Hepatocyte (in vitro differentiated cells): ENCODE data around the gene CHST15. TPM values are rescaled to one million over a fixed set of nuclear protein-coding genes. Genes with fewer than 3 reads are reported as not detected.
"Not testable (repeated sequence)": the region's sequence is repeated elsewhere in the genome, so short reads cannot be mapped to it uniquely, and the experiment has no call there.

Source experiments
- DNase-seq: peaks from one replicate; pipeline ENCODE4 v3.0.0-alpha.2; 2016; ENCODE audit warnings: low spot score
- H2AFZ ChIP-seq: fragments of 200-600 bp; sonication (generic); 2 replicates; pipeline ENCODE4 v1.6.0; 2016; ENCODE audit warnings: antibody characterized with exemption, mild to moderate bottlenecking
- H3K27ac ChIP-seq: fragments of 200-600 bp; sonication (generic); 2 replicates; pipeline ENCODE4 v1.5.1; 2016; ENCODE audit warnings: mild to moderate bottlenecking
- H3K27me3 ChIP-seq: fragments of 200-600 bp; sonication (generic); 2 replicates; pipeline ENCODE4 v1.6.1; 2016
- H3K36me3 ChIP-seq: fragments of 200-600 bp; sonication (generic); replicated peaks from 2 replicates; pipeline ENCODE4 v1.5.1; 2016; ENCODE audit warnings: low read depth; ENCODE audit not compliant: insufficient read depth
- H3K4me1 ChIP-seq: fragments of 200-600 bp; sonication (generic); 2 replicates; pipeline ENCODE4 v1.5.1; 2016; ENCODE audit warnings: mild to moderate bottlenecking, moderate library complexity; ENCODE audit not compliant: insufficient read depth
- H3K4me2 ChIP-seq: fragments of 200-600 bp; sonication (generic); 2 replicates; pipeline ENCODE4 v1.6.0; 2016
- H3K4me3 ChIP-seq: fragments of 200-600 bp; sonication (generic); 2 replicates; pipeline ENCODE4 v1.5.1; 2016; ENCODE audit warnings: mild to moderate bottlenecking
- H3K79me2 ChIP-seq: fragments of 200-600 bp; sonication (generic); 2 replicates; pipeline ENCODE4 v1.6.0; 2017; ENCODE audit warnings: mild to moderate bottlenecking
- H3K9me2 ChIP-seq: fragments of 200-600 bp; sonication (generic); replicated peaks from 2 replicates; pipeline ENCODE4 v1.6.0; 2017; ENCODE audit warnings: mild to moderate bottlenecking; ENCODE audit not compliant: insufficient read depth
- H3K9me3 ChIP-seq: fragments of 200-600 bp; sonication (generic); 2 replicates; pipeline ENCODE4 v1.5.1; 2016; ENCODE audit warnings: low read depth, mild to moderate bottlenecking
- H4K20me1 ChIP-seq: fragments of 200-600 bp; sonication (generic); 2 replicates; pipeline ENCODE4 v1.6.0; 2016; ENCODE audit warnings: mild to moderate bottlenecking; ENCODE audit not compliant: insufficient read depth, poor library complexity, severe bottlenecking
- EZH2 ChIP-seq: fragments of 200-600 bp; sonication (generic); IDR thresholded peaks from 2 replicates; pipeline ENCODE4 v1.6.1; 2016; ENCODE audit warnings: antibody characterized with exemption, mild to moderate bottlenecking, borderline replicate concordance
- EZH2phosphoT487 ChIP-seq: fragments of 200-600 bp; sonication (generic); IDR thresholded peaks from one replicate; pipeline ENCODE4 v1.6.1; 2018; ENCODE audit warnings: antibody characterized with exemption, mild to moderate bottlenecking, low read depth, moderate library complexity; ENCODE audit not compliant: unreplicated experiment, severe bottlenecking
- WGBS: methylation state at CpG from one replicate; pipeline ENCODE4 v1.1.6; 2016; ENCODE audit warnings: low lambda C conversion rate; ENCODE audit errors: missing lambda C conversion rate; 5-methylcytosine and 5-hydroxymethylcytosine counted together
- polyA plus RNA-seq: library from polyadenylated mRNA; unstranded; fragments of >200 nt; fragmentation: Nextera tagmentation; extraction: Ambion mirVana; gene quantifications from 2 replicates; pipeline ENCODE4 v1.2.1, GENCODE V29; 2016
- total RNA-seq: library from RNA; depleted of rRNA; stranded (reverse); fragments of >200 nt; gene quantifications from 2 replicates; pipeline ENCODE4 v1.2.3, GENCODE V29; 2014
- TF ChIP-seq, protein P1 (sequence below): fragments of 200-600 bp; sonication (generic); IDR thresholded peaks from 2 replicates; pipeline ENCODE4 v1.5.1; 2016; ENCODE audit warnings: antibody characterized with exemption, mild to moderate bottlenecking; ENCODE audit not compliant: poor library complexity

Gene CHST15
- total and polyA plus RNA-seq, 2 experiments from 2014 or later: 3.9 to 4.5 TPM

DNA sequence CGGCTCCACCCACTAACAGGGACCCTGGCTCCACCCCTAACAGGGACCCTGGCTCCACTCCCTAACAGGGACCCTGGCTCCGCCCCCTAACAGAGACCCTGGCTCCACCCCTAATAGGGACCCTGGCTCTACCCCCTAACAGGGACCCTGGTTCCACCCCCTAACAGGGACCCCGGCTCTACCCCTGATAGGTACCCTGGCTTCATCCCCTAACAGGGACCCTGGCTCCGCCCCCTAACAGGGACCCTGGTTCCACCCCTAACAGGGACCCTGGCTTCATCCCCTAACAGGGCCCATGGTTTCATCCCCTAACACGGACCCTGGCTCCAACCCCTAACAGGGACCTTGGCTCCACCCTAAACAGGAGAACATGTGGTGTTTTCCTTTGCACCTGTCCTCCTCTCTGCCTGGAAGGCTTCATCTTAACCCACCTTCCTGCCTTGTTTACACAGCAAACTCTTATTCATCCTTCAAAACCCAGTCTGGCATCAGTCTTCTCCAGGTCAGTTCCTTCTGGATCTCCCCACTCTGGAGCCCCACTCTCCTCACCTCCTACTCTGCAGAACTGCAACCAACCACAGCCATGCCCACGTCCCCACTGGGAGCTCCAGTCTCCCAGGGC is 58.0 kb downstream of the CHST15 start:
- H3K79me2 ChIP-seq: no peaks in the 10 kb centered on the region
- H3K36me3 ChIP-seq: no peaks in the 10 kb centered on the region
- no peak for DNase-seq
- H3K27me3 ChIP-seq: no peaks in the 10 kb centered on the region
- no peak overlapping the region for H3K27ac ChIP-seq
- peaks cover 4% of the 10 kb centered on the region for H3K4me1 ChIP-seq
- no peak overlapping the region for H3K4me3 ChIP-seq
- TF ChIP-seq EZH2 (no peak), EZH2phosphoT487 (no peak)
- TF ChIP-seq, protein P1, sequence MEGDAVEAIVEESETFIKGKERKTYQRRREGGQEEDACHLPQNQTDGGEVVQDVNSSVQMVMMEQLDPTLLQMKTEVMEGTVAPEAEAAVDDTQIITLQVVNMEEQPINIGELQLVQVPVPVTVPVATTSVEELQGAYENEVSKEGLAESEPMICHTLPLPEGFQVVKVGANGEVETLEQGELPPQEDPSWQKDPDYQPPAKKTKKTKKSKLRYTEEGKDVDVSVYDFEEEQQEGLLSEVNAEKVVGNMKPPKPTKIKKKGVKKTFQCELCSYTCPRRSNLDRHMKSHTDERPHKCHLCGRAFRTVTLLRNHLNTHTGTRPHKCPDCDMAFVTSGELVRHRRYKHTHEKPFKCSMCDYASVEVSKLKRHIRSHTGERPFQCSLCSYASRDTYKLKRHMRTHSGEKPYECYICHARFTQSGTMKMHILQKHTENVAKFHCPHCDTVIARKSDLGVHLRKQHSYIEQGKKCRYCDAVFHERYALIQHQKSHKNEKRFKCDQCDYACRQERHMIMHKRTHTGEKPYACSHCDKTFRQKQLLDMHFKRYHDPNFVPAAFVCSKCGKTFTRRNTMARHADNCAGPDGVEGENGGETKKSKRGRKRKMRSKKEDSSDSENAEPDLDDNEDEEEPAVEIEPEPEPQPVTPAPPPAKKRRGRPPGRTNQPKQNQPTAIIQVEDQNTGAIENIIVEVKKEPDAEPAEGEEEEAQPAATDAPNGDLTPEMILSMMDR: no peak
- 87% methylated on average over 6 of the region's 6 CpGs for WGBS
- no peaks in the 10 kb centered on the region for H3K9me3 ChIP-seq
- H2AFZ ChIP-seq: no peak overlapping the region
- H3K4me2 ChIP-seq: no peak overlapping the region
- no peaks in the 10 kb centered on the region for H4K20me1 ChIP-seq
- H3K9me2 ChIP-seq: no peaks in the 10 kb centered on the region

DNA sequence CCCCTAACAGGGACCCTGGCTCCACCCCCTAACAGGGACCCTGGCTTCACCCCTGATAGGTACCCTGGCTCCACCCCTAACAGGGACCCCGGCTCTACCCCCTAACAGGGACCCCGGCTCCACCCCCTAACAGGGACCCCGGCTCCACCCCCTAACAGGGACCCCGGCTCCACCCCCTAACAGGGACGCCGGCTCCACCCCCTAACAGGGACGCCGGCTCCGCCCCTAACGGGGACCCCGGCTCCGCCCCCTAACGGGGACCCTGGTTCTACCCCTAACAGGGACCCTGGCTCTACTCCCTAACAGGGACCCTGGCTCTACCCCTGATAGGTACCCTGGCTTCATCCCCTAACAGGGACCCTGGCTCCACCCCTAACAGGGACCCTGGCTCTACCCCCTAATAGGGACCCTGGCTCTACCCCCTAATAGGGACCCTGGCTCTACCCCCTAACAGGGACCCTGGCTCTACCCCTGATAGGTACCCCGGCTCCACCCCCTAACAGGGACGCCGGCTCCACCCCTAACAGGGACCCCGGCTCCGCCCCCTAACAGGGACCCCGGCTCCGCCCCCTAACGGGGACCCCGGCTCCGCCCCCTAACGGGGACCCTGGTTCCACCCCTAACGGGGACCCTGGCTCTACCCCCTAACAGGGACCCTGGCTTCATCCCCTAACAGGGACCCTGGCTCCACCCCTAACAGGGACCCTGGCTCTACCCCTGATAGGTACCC is 58.7 kb downstream of the CHST15 start:
- not testable (repeated sequence) for H3K4me1 ChIP-seq, H3K79me2 ChIP-seq, H3K4me2 ChIP-seq, H2AFZ ChIP-seq, DNase-seq, H3K4me3 ChIP-seq, H3K9me2 ChIP-seq, H3K9me3 ChIP-seq, H4K20me1 ChIP-seq, H3K36me3 ChIP-seq, H3K27me3 ChIP-seq, H3K27ac ChIP-seq
- 95% methylated on average over 4 of the region's 25 CpGs for WGBS

DNA sequence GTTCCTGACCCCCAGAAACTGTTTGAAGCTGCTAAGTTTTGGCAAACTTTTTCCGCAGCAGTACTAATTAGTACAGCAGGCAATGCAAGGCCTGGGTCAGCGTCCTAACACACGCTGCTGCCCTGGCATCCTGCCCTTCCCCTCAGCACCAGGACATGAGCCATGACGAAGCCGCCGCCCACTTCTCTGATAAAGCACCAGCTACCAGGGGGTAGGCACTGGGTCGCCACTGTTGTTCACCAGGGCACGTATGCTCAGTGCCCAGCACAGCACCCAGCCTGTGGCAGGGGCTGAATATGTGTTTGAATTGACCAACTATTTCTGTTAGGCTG is 59.5 kb downstream of the CHST15 start:
- Histone ChIP-seq H3K27me3 (no peaks in the 10 kb centered on the region), H3K4me2 (no peak overlapping the region), H3K4me1 (peaks cover 4% of the 10 kb centered on the region), H4K20me1 (no peaks in the 10 kb centered on the region), H2AFZ (no peak overlapping the region), H3K9me3 (no peaks in the 10 kb centered on the region), H3K36me3 (no peaks in the 10 kb centered on the region), H3K9me2 (no peaks in the 10 kb centered on the region), H3K27ac (no peak overlapping the region), H3K4me3 (no peak overlapping the region), H3K79me2 (no peaks in the 10 kb centered on the region)
- TF ChIP-seq EZH2phosphoT487: no peak
- TF ChIP-seq, protein P1: no peak
- TF ChIP-seq EZH2: no peak
- no peak for DNase-seq
- 97% methylated on average over 8 of the region's 8 CpGs for WGBS

DNA sequence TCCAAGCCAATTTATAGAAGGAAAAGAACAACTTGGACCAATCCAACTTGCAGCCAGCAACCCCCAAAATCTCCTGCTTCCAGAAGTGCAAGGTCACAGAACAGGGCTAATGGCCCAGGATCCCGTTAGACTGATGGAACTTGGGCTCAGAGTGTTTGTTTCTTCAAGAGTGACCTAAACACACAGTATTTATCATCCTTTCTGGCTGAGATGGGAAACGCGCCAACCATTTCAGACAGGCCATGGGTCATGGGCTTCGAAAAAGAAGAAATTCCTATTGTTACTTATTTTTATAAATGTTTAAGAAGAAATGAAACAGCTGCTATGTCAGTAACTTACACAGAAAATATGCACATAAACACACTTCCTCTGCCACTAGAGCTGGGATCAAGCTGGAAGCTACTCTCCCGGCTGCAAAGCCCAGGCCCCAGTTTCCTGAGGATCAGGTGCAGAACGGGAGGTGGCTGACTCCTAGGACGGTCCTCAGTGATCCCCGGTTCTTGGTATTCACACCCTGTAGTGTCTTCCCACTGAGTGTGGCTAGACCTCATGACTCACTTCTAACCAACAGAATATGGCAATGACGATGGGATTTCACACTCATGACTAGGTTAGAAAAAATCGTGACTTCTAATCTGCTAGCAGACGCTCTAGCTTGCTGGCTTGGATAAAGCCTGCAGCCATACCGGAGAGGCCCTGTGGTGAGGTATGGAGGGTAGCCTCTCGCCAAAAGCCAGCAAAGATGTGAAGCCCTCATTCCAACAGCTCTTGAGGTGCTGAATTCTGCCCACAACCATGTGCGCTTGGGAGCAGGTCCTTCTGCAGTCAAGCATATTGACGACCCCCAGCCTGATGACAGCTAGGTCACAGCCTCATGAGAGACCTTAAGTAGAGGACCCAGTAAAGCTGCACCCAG is 60.2 kb downstream of the CHST15 start:
- H3K27me3 ChIP-seq: no peaks in the 10 kb centered on the region
- H3K4me2 ChIP-seq: no peak overlapping the region
- peaks cover 4% of the 10 kb centered on the region for H3K4me1 ChIP-seq
- no peak overlapping the region for H2AFZ ChIP-seq
- no peaks in the 10 kb centered on the region for H4K20me1 ChIP-seq
- H3K4me3 ChIP-seq: no peak overlapping the region
- no peaks in the 10 kb centered on the region for H3K9me3 ChIP-seq
- TF ChIP-seq, protein P1: no peak
- TF ChIP-seq EZH2 (no peak), EZH2phosphoT487 (no peak)
- no peaks in the 10 kb centered on the region for H3K79me2 ChIP-seq
- no peaks in the 10 kb centered on the region for H3K9me2 ChIP-seq
- no peak overlapping the region for H3K27ac ChIP-seq
- H3K36me3 ChIP-seq: no peaks in the 10 kb centered on the region
- no peak for DNase-seq
- 75% methylated on average over 15 of the region's 15 CpGs for WGBS
